Peyer's patch (tissue), 4 donors: ENCODE data around the gene ADAMTS2.

Experiments used
- POLR2A ChIP-seq, 2 donors: fragments of 450-650 bp; IDR thresholded peaks; one replicate each; pipeline ENCODE4 v1.5.1; 2017; ENCODE audit warnings: antibody characterized with exemption in 2 of 2, mild to moderate bottlenecking in 2 of 2, moderate library complexity in 2 of 2
- TF ChIP-seq, protein P1 (sequence below), 6 experiments: fragments of 450-650 bp in 4 of 6; fragments of 200-600 bp in 2 of 6; sonication (generic) in 1 of 6; IDR thresholded peaks; one replicate each; pipeline ENCODE4 v1.5.1; 2017 to 2019; ENCODE audit warnings: antibody characterized with exemption in 6 of 6, mild to moderate bottlenecking in 3 of 6, moderate library complexity in 1 of 6

DNA sequence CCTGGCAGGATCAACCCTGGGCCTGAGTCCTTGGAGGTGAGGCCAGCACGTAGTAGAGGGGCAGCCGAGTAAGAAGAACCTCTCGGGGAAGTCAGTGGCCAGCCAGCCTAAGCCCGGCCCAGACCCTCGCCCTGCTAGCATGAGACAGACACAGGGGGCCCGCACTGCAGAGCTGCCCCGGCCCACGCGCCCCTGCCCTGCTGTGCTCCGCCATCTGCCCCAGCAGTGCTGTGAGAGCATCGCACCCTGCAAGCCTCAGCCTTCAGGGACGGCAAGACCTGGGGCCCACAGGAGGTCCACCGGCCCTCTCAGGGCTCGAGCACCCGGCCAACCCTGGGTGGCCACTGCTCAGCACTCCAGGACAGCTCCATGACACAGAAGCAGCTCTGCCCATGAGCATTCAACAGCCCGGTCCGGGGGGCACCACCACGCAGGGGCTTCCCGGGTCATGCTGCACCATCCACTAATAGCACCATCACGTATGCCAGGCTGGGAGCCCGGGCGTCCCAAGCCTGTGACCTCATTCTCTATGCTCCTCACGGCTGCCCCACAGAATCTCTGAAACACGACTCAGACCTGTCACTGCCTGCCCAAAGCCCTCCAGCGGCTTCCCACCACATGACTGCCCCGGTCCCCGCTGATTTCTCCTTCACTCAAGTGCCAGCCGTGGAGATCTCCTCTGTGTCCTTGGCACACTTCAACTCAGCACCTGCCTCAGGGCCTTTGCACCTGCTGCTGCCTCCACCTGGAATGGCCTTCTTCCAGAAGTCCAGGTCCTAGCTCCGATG is 38.1 kb downstream of the ADAMTS2 start:
- TF ChIP-seq, protein P1, sequence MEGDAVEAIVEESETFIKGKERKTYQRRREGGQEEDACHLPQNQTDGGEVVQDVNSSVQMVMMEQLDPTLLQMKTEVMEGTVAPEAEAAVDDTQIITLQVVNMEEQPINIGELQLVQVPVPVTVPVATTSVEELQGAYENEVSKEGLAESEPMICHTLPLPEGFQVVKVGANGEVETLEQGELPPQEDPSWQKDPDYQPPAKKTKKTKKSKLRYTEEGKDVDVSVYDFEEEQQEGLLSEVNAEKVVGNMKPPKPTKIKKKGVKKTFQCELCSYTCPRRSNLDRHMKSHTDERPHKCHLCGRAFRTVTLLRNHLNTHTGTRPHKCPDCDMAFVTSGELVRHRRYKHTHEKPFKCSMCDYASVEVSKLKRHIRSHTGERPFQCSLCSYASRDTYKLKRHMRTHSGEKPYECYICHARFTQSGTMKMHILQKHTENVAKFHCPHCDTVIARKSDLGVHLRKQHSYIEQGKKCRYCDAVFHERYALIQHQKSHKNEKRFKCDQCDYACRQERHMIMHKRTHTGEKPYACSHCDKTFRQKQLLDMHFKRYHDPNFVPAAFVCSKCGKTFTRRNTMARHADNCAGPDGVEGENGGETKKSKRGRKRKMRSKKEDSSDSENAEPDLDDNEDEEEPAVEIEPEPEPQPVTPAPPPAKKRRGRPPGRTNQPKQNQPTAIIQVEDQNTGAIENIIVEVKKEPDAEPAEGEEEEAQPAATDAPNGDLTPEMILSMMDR (IDR thresholded peaks at IDR 0.05) = no peak
- no peak for TF ChIP-seq POLR2A (IDR thresholded peaks at IDR 0.05)
